GM21367 (cell line): ENCODE data around the gene RBM26.

Experiments
- ATAC-seq: cut with Tn5 transposase; IDR thresholded peaks from one replicate; pipeline ENCODE4 v1.9.1; 2021; ENCODE audit not compliant: unreplicated experiment

RBM26 gene

GRCh38 chr13:79405831-79406596 lies at the start of gene RBM26:
Gene RBM26 (minus strand): TSS chr13:79406255. CDS start chr13:79405774, 481 bp downstream.
- ATAC-seq: peak; percentile 69

- ATAC-seq: no peak
These were observed 49.3 kb upstream of the RBM26 start for GRCh38 chr13:79455331-79455730.

- no peak for ATAC-seq
These were observed 46.3 kb upstream of the RBM26 start for GRCh38 chr13:79452239-79452913.

- ATAC-seq: peak; percentile 99
These were observed 45.5 kb upstream of the RBM26 start for GRCh38 chr13:79451500-79451962.

GRCh38 chr13:79450110-79450509 lies 44.1 kb upstream of the RBM26 start:
- ATAC-seq: no peak

- ATAC-seq: no peak
These were observed 42.4 kb upstream of the RBM26 start for GRCh38 chr13:79448413-79448812.

GRCh38 chr13:79447741-79448140 lies 41.7 kb upstream of the RBM26 start:
- ATAC-seq: no peak

GRCh38 chr13:79447141-79447540 lies 41.1 kb upstream of the RBM26 start:
- no peak for ATAC-seq

- no peak for ATAC-seq
These were observed 40.1 kb upstream of the RBM26 start for GRCh38 chr13:79445968-79446645.

GRCh38 chr13:79442706-79443105 lies 36.7 kb upstream of the RBM26 start:
- no peak for ATAC-seq

GRCh38 chr13:79442221-79442620 lies 36.2 kb upstream of the RBM26 start:
- no peak for ATAC-seq

GRCh38 chr13:79440958-79441528 lies 35.0 kb upstream of the RBM26 start:
- no peak for ATAC-seq

GRCh38 chr13:79439275-79439674 lies 33.2 kb upstream of the RBM26 start:
- ATAC-seq: no peak

GRCh38 chr13:79435561-79435990 lies 29.5 kb upstream of the RBM26 start:
- no peak for ATAC-seq

- ATAC-seq: no peak
These were observed 28.5 kb upstream of the RBM26 start for GRCh38 chr13:79434556-79434955.

- no peak for ATAC-seq
These were observed 26.9 kb upstream of the RBM26 start for GRCh38 chr13:79432992-79433391.

- ATAC-seq: no peak
These were observed 26.0 kb upstream of the RBM26 start for GRCh38 chr13:79432086-79432485.

- ATAC-seq: no peak
These were observed 23.3 kb upstream of the RBM26 start for GRCh38 chr13:79429309-79429708.

- no peak for ATAC-seq
These were observed 21.8 kb upstream of the RBM26 start for GRCh38 chr13:79427883-79428282.

GRCh38 chr13:79427265-79427664 lies 21.2 kb upstream of the RBM26 start:
- no peak for ATAC-seq
